ENCODE results near the gene YARS1.
"Not testable (repeated sequence)": the region's sequence is repeated elsewhere in the genome, so short reads cannot be mapped to it uniquely, and the experiment has no call there.

Gene YARS1

DNA sequence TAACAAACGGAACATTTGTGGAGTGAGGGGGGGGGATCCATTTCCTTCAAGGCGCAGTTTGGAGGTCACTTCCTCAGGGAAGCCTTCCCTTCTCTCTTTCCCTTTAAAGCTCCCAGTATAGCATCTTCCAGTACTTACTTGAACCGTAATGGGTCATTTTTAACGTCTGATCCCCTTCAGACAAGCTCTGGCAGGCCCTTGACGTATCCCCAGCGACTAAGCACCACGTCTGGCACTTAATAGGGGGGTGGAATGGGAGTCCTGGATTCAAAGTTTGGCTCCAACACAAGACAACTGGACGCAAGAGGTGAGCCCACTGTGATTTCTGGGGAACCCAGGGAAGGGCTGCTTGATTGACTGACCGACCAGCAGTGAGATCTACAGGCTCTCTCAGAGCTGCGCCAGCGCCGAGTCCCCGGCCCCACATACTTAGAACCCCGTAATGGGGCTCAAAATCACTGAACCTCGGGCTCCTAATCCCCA is 441 bp downstream of the YARS1 start:
- no peak for DNase-seq (ENCODE audit: low spot score)

DNA sequence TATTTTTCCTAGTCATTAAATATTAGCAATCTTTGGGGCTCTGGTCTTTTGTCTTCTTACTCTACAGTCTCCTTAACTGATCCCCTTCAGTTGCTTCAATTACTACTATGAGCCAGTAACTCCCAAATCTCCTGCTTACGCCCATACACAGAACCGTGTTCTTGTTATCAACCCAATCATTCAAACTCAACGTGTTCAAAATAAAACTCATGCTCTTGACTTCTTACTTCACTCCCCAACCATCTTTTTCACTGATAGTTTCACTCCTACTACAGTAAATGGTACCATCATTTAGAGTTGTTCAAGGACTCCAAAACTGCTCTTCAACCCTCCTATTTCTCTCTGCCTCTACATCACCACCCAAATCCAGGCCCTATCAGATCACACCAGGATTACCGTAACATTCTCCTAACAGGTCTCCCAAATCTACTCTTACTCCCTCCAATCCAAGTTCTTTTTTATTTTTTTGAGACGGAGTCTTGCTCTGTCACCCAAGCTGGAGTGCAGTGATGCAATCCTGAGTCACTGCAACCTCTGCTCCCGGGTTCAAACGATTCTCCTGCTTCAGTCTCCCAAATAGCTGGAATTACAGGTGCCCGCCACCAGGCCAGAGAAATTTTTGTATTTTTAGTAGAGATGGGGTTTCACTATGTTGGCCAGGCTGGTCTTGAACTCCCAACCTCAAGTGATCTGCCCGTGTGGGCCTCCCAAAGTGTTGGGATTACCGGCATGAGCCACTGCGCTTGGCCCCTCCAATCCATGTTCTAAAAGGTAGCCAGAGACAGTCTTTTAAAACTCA is 3.0 kb downstream of the YARS1 start:
- no peak for DNase-seq (ENCODE audit: low spot score)

DNA sequence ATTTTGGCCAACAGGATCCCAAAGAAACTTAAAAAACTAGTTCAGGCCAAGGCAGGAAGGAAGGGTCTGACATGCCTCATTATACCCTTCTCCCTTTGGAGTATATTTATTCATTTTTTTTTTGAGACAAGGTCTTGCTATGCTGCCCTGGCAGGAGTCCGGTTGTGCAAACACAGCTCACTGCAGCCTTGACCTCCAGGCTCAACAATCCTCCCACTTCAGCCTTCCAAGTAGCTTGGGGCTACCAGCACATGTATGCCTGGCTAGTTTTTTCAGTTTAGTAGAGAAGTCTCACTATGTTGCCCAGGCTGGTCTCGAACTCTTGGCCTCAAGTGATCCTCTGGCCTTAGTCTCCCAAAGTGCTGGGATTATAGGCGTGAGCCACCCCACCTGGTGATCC is 5.2 kb downstream of the YARS1 start:
- no peak for DNase-seq (ENCODE audit: low spot score)

DNA sequence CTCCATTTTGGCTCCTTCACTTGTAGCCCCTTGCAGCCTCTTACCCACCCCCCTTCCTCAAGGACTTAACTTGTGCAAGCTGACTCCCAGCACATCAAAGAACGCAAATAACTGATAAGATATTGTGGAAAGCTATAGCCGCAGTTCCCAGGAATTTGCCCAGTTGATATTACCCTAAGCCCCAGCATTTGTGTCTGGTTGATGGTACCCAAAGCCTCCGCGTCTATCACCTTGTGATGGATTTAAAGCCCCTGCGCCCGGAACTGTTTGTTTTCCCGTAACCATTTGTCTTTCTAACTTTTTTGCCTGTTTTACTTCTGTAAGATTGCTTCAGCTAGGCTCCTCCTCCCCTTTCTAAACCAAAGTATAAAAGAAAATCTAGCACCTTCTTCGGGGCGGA is 5.9 kb downstream of the YARS1 start:
- DNase-seq (ENCODE audit: low spot score) = no peak

DNA sequence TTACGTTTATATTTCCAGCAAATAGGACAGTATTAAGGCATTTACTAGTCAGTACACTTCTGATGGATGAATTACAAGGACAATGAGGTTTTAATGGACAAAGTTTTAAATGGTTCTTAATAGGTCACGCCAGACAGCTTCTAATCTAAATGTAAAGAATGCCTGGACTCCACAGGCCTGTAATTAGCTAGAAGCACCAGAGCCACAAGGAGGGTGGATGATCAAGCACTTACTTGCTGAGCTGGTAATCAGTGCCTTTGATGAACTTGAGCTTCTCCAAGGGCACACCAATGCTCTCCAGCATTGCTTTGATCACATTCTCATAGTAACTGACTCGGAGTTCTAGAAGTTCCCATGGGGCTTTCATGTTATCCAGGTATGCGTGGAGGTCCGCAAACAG is 6.8 kb downstream of the YARS1 start:
- no peak for DNase-seq (ENCODE audit: low spot score)

DNA sequence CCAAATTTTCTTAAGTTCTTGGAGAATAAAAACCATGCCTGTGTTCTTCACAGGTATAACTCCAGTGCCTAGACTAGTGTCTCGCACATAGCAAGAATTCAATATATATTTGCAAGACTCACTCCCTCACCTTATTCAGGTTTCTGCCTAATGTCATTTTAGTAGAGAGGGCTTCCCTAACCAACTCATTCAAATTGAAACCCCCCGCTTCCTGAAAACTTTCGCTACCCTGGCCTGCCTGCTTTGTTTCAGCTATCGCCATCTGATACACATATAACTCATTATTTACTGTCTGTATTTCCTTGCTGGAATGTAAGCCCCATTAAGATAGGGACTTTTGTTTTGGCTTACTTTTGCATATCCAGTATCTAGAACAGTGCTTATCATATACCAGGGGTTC is 8.6 kb downstream of the YARS1 start:
- DNase-seq (ENCODE audit: low spot score) = no peak

DNA sequence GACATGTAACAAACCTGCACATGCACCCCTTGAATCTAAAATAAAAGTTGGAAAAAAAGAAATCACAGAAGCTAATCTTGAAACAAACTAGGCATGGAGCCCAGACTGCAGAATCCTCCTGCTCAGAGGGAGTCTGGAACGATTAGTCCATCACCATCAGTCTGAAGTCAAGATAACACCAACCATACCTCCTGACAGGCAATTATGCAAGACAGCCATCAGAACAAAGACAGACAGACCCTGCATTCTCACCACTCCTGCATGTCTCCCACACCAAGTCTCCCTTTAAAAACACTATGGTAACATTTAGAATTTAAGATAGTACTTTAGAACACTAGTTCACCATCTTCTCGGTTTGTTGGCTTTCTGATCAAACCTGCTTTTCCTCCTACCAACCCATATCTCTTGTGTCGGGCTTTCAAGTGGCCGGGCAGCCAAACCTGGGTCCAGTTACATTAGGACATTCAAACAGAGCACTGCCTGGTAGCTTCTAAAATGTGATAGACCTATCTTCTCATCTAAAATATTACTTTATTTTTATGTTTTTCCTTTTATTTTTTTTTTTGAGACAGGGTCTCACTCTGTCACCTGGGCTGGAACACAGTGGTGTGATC is 10.1 kb downstream of the YARS1 start:
- no peak for DNase-seq (ENCODE audit: low spot score)

DNA sequence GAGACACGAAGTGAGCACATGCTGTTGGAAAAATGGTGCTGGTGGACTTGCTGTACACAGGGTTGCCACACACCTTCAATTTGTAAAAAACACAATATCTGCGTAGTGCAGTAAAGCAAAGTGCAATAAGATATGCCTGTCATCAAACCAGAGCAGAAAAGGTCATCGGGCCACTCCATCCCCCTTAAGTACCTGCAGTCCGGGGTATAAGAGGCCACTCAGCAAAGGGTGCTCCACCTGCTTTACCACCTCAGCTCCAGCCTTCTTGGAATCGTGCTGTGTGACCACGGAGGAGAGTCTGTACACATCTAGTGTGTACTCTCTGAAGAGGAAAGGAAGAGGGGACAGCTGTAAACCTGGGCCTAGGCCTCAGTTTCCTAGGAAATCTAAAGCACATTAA is 10.9 kb downstream of the YARS1 start:
- DNase-seq (ENCODE audit: low spot score) = no peak

DNA sequence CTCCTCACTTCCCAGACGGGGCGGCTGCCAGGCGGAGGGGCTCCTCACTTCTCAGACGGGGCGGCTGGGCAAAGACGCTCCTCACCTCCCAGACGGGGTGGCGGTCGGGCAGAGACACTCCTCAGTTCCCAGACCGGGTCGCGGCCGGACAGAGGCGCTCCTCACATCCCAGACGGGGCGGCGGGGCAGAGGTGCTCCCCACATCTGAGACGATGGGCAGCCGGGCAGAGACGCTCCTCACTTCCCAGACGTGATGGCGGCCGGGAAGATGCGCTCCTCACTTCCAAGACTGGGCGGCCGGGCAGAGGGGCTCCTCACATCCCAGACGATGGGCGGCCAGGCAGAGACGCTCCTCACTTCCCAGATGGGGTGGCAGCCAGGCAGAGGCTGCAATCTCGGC is 12.7 kb downstream of the YARS1 start:
- not testable (repeated sequence) for DNase-seq (ENCODE audit: low spot score)

DNA sequence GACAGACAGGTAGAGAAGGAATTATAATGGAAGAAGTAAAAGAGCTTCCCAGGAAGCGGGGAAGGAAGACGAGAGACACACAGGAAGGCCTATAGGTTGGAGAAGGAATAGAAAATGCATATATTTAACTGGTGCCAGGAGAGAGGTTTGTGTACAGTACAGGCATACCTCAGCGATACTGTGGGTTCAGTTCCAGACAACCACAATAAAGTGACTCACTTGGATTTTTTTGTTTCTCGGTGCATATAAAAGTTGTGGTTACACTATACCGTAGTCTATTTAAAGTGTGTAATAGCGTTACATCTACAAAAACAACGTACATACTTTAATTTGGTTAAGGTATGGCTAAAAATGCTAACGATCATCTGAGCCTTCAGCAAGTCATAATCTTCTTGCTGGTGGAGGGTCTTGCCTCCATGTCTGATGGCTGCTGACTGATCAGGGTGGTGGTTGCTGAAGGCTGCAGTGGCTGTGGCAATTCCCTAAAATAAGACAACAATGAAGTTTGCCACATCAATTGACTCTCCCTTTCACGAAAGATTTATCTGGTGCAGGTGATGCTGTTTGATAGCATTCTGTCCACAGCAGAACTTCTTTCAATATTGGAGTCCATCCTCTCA is 16.0 kb downstream of the YARS1 start:
- DNase-seq (ENCODE audit: low spot score) = no peak

DNA sequence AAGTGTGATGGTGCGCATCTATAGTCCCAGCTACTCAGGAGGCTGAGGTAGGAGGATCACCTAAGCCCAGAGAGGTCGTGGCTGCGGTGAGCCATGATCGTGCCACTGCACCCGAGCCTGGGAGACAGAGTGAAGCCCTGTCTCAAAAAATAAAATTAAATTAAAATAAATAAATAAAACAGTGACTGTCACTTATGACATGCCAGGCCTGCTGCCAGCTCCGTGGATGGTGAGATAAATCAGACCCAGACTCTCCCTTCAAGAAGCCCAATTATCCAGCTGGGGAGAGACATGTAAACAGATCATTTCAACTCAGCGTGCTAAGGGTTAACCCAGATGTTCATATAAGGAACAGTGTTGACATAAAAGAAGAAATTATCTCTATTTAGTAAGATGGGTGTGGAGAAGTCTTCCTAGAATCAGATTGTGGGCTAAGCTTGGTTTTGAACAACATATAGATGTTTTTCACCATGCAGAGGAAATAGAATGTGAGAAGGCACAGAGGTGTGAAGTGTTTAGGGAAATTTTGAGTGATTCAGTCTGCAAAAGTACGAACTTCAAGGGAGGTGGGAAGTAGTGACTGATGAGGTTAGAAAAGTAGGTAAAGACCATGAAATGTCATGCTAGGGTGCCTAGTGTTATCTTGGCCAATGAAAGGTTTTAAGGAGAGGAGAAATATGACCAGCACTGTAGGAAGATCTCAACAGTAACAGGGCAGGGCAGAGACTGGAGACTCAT is 18.3 kb downstream of the YARS1 start:
- no peak for DNase-seq (ENCODE audit: low spot score)

DNA sequence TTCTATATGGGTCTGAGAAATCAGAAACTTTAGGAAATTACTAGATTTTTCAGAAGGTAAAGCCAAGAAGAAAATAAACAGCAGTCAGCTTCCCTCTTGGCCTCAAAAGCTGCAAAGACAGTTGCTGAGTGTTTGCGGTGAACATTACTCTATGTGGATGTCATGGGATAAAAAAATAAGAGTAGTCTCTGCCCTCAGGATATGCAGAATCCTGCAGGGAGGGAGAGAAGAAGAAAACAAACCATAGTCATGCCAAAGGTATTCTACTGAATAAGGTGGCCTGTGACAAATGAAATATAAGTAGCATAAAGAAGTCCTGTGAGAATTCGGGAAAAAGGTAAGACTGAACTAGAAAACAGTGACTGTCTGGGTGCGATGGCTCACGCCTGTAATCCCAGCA is 19.0 kb downstream of the YARS1 start:
- DNase-seq (ENCODE audit: low spot score) = no peak

DNA sequence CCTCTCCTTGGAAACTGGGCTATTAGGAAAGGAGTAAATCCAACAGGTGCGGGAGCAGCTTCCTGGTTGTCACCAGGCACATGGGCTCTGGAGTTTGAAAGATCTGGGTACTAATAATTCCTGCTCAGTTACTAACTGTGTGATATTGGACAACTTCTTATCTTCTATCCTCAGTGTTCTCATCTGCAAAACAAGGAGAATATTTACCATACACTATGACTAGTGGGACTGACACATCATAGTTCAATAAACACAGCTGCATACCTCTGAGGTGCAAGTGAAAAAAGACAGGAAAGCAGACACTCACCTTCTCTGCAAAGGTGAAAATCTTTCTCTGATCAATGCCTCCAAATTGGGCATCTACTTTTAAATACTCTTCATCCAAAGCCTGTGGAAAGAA is 19.7 kb downstream of the YARS1 start:
- DNase-seq (ENCODE audit: low spot score) = no peak

DNA sequence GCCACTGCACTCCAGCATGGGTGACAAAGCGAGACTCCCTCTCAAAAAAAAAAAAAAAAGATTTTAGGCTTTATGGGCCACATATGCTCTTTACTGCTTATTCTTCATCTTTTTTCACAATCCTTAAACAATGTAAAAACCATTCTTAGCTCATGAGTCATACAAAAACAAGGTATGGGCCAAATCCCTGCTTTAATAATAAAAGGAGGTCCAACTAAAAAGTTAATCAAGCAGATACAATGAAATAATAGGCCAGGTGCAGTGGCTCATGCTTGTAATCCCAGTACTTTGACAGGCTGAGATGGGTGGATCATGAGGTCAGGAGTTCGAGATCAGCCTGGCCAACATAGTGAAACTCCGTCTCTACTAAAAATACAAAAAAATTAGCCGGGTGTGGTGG is 21.4 kb downstream of the YARS1 start:
- DNase-seq (ENCODE audit: low spot score) = not testable (repeated sequence)

DNA sequence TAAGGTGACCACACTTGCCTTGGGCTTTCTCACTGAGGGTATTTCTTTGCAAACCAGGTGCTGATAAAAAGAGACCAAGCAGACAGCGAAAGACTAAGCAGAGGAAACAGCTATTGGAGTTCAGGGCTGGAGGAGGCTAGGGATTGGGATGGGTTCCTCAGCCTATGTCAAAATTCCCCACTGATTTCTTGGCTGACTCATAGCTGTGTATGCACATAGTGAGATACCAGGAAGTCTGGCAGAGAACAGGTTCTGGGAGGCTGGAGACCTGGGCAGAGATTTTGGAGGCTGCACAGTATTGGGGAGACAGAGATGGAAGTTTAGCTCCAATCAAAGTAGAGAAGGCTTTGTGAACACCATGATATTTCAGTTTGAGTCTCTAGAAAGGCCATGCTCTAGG is 25.3 kb downstream of the YARS1 start:
- no peak for DNase-seq (ENCODE audit: low spot score)

DNA sequence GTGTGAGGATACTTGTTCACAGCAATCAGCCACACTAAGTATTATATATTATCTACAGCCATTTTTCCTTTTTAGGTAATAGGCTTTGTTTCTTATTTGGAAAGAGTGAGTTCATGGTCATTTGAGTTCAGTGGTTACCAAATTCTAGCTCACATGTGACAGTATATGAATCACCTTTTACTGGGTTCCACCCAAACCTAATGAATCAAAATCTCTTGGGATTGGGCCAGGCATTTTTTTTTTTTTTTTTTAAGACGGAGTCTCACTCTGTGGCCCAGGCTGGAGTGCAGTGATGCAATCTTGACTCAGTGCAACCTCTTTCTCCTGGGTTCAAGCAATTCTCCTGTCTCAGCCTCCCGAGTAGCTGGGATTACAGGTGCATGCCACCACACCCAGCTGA is 27.8 kb downstream of the YARS1 start:
- DNase-seq (ENCODE audit: low spot score) = not testable (repeated sequence)

DNA sequence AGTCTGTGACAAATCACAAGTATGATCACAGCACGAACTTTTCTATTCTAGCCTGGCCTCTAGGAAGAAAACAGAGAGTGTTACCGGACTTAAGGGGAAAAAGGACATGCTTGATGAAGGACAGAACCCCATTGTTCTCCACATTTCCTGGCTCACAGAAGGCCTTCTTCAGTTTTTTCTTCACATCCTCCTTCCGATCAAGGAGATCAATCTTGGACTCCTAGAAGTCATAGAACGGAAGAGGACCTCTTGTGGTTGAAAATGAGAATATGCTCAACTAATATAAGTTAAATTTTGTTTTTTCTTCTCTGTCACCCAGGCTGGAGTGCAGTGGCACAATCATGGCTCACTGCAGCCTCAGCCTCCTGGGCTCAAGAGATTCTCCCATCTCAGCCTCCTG is 30.3 kb downstream of the YARS1 start:
- no peak for DNase-seq (ENCODE audit: low spot score)

DNA sequence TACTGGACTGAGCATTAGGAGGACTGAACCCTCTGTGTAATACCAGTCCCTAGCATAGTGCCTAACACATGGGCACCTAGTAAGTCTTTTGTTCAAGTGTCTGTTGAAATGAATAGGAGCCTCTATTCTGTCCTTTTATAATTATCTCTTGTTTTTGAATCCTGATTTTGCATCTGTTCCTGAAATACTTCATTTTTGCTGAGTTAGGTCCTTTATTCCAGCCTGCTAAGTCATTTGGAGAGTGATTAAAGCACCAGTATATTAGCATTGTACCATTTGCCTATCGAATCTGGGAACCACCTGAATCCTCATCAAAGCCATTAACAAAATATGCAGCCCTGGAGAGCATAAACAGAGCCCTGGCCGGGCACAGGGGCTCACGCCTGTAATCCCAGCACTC is 32.3 kb downstream of the YARS1 start:
- DNase-seq (ENCODE audit: low spot score) = no peak

DNA sequence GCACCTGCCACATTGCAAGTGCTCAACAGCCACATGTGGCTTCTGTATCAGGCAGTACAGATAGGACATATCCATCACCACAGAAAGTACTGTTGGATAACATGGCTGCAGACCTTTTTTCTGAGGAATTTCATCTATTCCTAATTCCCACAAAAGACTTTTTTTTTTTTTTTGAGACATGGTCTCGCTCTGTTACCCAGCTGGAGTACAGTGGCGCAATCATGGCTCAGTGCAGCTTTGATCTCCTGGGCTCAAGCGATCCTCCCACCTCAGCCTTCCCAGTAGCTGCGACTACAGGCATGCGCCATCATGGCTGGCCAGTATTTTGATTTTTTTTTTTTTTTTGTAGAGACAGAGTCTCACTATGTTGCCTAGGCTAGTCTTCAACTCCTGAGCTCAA is 33.3 kb downstream of the YARS1 start:
- DNase-seq (ENCODE audit: low spot score) = no peak

DNA sequence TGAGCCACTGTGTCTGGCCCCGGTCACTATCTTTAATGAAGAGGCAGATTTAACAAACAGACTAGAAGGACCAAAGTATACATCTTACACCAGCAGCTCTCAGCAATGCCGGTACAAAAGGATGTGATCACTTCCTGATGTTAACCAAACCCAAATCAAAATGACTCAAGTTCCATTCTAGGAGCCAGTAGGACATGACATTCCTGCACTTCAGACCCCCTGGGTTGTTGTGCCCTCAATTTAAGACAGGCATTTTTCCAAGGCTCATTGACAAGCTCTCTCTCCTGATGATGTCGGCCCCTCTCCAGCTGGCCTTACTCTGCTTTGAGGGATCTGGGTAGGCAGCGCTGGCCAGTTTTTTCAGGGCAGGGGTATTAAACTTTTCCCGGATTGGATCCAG is 35.1 kb downstream of the YARS1 start:
- no peak for DNase-seq (ENCODE audit: low spot score)

DNA sequence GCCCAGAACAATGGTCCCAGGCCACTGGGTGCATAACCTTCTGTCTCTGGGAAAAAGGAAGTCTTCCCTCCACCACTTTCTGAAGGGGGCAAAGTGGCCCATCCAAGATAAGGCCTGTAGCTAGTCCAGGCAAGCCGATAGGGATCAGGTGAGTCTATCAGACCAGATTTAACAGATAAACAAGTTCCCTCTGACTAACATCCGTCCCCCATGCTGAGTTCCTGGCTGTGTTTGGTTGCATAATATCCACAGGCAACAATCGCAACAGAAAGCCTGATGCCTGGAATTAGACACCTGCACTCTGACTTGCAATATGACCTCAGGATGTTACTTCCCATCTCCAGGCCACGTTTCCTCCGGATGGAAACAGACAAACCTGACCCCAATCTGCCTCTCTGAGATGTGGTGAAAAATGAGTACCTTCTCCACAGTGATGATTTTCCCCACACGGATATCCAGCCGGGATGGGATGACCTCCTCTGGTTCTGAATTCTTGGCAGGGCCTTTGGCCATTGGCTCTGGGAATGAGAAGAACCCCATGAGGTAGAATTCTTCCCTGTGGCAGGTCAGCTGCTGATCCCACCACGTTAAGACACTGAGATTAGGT is 36.4 kb downstream of the YARS1 start:
- no peak for DNase-seq (ENCODE audit: low spot score)

DNA sequence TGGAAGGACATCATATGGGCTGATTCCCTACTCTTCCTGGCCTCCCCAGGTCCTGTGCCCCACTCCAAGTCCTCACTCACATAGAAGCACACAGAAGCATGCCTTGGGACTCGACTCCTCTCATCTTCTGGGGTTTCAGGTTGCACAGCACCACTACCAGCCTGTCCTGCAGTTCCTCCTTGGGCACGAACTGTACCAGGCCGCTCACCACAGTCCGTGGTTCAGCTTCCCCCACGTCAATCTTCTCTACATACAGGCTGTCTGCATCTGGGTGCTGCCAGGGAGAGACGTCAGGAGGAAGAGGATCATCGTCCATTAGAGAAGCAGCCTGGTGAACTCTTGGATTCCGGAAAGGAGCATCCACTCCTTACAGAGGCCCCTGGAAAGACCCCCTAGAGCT is 37.2 kb downstream of the YARS1 start:
- DNase-seq (ENCODE audit: low spot score) = no peak

All from D341Med (cell line).